G401 (cell line): ENCODE results near the gene DCAF5. TPM values are rescaled to one million over a fixed set of nuclear protein-coding genes. Genes with fewer than 3 reads are reported as not detected.

ENCODE experiments used
- DNase-seq: peaks from one replicate; pipeline ENCODE4 v3.0.0-alpha.2; 2015; ENCODE audit warnings: low spot score
- in situ Hi-C: cut with HindIII; loops from 2 replicates; pipeline ENCODE4 v1.10.0; 2016; ENCODE audit warnings: low sequenced_read_pairs, mixed read lengths
- total RNA-seq: library from RNA; depleted of rRNA; stranded (reverse); fragments of >200 nt; shearing (Covaris generic); gene quantifications from 2 replicates; pipeline ENCODE4 v1.2.3, GENCODE V29; 2014

DCAF5 gene
- total RNA-seq, 1 experiment from 2014 or later = 25.5 TPM

GRCh38 chr14:69149461-69150244 lies 3.3 kb downstream of the DCAF5 start:
- in situ Hi-C loops = no loop called here
- no peak for DNase-seq

DNA sequence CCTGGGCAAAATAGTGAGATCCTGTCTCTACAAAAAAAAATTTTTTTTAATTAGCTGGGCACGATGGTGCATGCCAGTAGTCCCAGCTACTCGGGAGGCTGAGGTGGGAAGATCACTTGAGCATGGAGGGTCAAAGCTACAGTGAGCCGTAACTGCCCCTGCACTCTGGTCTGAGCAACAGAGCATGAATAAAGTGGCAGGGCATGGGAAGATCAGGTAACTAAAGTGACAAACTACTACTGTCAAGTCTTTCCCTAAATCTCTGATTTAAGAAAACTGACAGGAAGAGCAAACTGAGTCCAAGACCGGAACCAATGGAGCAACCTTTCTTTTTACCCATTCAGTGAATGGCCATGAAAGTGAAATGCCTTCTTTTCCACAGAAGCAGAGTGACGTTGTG lies 10.8 kb downstream of the DCAF5 start:
- no peak for DNase-seq
- in situ Hi-C loops = no loop called here

DNA sequence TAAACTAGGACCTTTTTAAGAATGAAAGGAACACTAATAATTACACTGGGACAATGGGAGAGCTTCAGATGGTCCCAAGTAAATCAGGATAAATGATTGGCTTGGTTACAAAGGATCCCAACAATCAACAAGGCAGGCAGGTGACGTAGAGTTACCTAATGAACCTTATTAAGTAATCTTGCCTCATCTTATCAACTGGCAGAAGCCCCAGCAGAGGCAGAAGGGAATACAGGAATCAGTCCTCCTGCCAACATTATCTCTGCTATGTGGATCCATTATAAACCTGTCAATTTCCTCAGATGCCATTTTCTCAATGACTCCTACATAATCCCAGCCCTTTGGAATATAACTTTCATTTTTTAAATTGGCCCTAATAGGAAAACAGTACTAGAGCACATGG lies 11.4 kb downstream of the DCAF5 start:
- in situ Hi-C loops = no loop called here
- no peak for DNase-seq

DNA sequence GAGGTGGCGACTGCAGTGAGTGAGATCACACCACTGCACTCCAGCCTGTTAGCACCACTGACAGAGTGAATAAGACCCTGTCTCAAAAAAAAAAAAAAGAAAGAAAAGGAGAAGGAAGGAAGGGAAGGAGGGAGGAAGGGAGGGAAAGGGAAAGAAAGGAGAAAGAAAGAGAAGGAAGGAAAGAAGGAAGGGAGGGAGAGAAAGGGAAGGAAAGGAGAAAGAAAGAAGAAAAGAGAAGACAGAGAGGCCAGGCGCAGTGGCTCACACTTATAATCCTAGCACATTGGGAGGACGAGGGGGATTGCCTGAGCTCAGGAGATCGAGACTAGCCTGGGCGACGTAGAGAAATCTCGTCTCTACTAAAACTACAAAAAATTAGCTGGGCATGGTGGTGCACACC lies 13.2 kb downstream of the DCAF5 start:
- in situ Hi-C loops = no loop called here
- DNase-seq = no peak

- DNase-seq = no peak
- in situ Hi-C loops = no loop called here
Measured at GRCh38 chr14:69137843-69138535, 14.9 kb downstream of the DCAF5 start.

DNA sequence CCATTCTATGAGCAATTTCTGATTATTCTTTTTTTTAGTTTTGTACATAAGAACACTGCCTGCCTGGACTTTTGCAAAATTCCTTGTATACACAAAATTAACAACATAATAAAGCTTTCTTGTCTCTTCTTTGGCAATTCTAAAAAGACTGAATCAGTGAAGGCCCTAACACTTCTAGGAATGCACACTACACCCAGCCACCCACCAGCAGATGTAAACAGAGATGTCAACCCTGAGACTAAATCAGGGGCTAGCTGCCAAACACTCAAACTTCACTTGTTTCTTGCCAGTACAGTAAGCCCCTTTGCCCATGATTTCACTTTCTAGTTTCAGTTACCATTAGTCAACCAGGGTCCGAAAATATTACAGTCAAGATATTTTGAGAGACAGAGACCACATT lies 15.5 kb downstream of the DCAF5 start:
- no peak for DNase-seq
- in situ Hi-C loops = no loop called here

- in situ Hi-C loops = no loop called here
- DNase-seq = no peak
Measured at GRCh38 chr14:69135133-69135532, 17.8 kb downstream of the DCAF5 start.

GRCh38 chr14:69133206-69134125 lies 19.5 kb downstream of the DCAF5 start:
- in situ Hi-C loops = no loop called here
- no peak for DNase-seq

DNA sequence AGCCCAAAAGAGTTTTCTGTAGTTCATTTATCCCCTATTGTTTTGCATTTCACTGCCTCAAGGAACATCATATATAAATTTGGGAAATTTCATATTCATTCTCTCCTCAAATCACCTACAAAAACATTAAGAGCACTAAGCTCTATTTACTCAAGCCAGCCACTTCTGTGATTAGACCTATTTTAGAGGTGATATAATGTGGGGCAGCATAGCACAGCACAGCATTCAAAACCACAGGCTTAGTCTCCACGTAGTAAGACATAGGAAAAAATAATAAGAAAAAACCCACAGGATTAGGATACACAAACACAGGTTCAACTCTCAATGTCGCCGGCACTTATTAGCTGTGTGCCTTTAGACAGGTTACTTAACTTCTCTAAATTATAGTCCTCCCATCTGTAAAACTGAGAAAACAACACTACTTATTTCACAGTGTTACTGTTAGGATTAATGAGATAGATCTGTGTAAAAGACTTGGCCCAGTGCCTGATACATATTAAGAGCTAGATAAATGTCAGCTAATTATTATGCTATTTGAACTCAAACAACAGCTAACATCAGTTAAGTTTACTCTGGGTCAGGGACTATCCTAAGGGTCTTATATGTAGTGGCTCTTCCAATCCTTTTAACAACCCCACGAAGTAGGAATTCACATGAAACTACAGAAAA lies 20.3 kb downstream of the DCAF5 start:
- in situ Hi-C loops = no loop called here
- DNase-seq = no peak

- in situ Hi-C loops = no loop called here
- no peak for DNase-seq
Measured at GRCh38 chr14:69131176-69131575, 21.7 kb downstream of the DCAF5 start.

GRCh38 chr14:69129264-69129880 lies 23.5 kb downstream of the DCAF5 start:
- in situ Hi-C loops = no loop called here
- peak; percentile 89 for DNase-seq

DNA sequence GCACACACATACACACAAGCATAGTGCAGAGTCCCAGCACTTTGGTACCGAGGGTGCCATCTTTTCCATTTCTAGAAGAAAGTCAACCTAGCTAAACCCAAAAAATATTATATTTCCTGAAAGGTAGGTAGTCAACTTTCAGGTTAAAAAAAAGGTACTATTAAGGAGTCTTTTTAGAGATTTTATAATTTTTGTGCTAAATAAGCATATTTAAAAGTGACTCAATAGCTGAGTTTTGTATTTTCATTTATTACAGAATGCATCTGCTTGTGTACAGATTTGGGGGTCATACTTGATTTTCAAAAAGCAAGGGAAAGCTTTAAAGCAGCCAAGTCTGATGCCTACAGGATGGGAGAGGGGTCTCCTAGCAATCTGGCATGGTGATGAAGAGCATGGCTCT lies 34.6 kb downstream of the DCAF5 start:
- in situ Hi-C loops = no loop called here
- no peak for DNase-seq

DNA sequence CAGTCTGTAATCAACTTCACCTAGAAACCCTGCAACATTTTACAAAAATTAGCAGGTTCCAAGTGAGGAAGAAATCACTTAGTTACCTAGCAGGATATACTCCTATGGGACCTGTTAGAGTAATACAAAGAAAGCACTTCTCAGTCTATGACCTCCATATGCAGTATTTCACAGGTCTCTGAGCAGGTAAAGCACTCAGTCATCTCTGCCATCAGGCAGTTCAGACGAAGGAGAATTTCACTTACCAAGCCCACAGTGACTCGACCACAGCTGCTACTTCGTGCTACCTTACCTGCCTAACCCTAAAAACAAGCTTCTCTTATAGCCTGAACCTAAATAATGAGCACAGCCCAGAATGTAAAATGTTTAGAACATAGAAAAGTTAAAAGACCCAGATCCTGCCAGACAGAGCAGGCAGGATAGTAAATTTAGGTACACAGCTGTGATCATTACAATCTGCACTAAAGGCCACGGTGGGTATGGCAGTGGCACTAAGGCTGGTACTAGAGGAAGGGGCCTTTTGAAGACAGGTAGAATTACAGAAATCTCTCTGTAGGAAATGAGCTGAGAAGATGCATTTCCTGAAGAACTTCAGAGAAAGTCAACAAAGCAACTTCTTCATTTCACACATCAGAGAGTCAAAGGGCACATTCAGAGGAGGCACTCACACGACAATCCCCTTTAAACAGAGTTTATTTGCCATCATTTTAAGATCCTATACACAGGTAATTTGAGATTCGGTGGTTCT lies 35.7 kb downstream of the DCAF5 start:
- no peak for DNase-seq
- in situ Hi-C loops = no loop called here

- in situ Hi-C loops = no loop called here
- DNase-seq = no peak
Measured at GRCh38 chr14:69115407-69116185, 37.3 kb downstream of the DCAF5 start.

DNA sequence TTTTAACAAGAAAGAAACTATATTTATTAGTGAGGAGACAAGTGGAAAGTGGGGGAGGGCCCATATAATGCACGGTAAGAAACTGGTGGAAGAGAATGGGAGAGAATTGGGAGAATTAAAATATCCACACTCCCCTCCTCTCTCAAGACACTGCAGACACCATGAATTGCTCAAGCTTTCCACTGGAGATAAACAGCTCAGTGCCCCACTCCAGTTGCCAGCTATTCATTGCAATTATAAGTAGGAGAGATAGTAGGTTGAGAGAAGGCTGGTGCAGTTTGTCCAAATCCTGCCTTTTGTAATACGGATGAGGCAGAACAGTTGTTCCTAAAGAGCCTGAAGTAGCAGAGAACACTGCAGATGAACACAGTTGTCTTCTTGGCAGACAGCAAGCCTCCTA lies 38.2 kb downstream of the DCAF5 start:
- no peak for DNase-seq
- in situ Hi-C loops = no loop called here

- in situ Hi-C loops = no loop called here
- DNase-seq = no peak
Measured at GRCh38 chr14:69108358-69108757, 44.6 kb downstream of the DCAF5 start.

DNA sequence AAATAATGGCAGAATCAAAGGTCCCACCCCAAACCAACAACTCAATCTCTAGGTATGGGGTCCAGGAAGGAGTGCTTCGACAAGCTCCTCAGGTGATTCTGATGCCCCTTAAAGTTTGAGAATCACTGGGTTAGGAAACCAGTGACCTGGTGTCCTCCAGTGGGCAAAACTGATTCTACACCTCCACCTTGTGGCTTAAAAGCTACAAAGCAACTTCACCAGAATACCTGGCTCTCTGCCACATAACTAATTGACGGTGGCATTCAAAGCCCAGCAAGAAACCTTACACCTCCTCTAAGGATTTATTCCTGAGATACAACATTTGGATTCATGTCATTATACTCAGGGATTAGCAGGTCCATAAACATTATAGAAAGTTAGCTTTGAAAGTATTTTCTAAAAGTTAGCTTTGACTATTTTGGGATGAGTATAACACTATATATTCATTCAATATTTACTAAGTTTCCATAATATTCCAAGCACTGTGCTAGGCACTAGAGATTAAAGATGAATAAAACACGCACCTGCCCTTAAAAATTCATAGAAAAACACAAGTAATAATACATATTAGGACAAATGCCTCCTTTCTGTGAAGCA lies 45.4 kb downstream of the DCAF5 start:
- DNase-seq = peak; percentile 73
- in situ Hi-C loops = no loop called here
